HTERT RPE-1 (cell line): ENCODE measurements around the gene FRS2.
"Not testable (repeated sequence)": the region's sequence is repeated elsewhere in the genome, so short reads cannot be mapped to it uniquely, and the experiment has no call there.

Experiments used
- in situ Hi-C: fragments of 300-500 bp; cut with MboI; formaldehyde crosslinking; loops from 4 replicates; pipeline ENCODE4 v1.14.3; 2020; ENCODE audit warnings: low sequenced_read_pairs

FRS2 gene

GRCh38 chr12:69570545-69571399 lies 100.6 kb downstream of the FRS2 start:
- in situ Hi-C loops = loop anchor here (25.0 kb wide), 1 partner anchor 183 kb away; no protein-coding TSS in a partner anchor

GRCh38 chr12:69575346-69575745 lies 105.2 kb downstream of the FRS2 start:
- in situ Hi-C loops = no loop called here

GRCh38 chr12:69578283-69578682 lies 108.1 kb downstream of the FRS2 start:
- in situ Hi-C loops = no loop called here

- in situ Hi-C loops = no loop called here
Observed at GRCh38 chr12:69579029-69579428, 108.8 kb downstream of the FRS2 start.

GRCh38 chr12:69580074-69580473 lies 109.9 kb downstream of the FRS2 start:
- in situ Hi-C loops = no loop called here

GRCh38 chr12:69583203-69583602 lies 113.0 kb downstream of the FRS2 start:
- in situ Hi-C loops = no loop called here

- in situ Hi-C loops = no loop called here
Observed at GRCh38 chr12:69585189-69586062, 115.2 kb downstream of the FRS2 start, which contains the start of gene CCT2. Gene CCT2, plus strand, starts transcription at chr12:69585459. Its CDS starts 63 bp downstream, at chr12:69585522.

GRCh38 chr12:69588527-69588926 lies 118.3 kb downstream of the FRS2 start:
- in situ Hi-C loops = no loop called here

- in situ Hi-C loops = no loop called here
Observed at GRCh38 chr12:69589082-69589481, 118.9 kb downstream of the FRS2 start.

- in situ Hi-C loops = no loop called here
Observed at GRCh38 chr12:69595689-69596088, 125.5 kb downstream of the FRS2 start.

- in situ Hi-C loops = no loop called here
Observed at GRCh38 chr12:69598174-69598753, 128.1 kb downstream of the FRS2 start.

- in situ Hi-C loops = no loop called here
Observed at GRCh38 chr12:69600804-69601203, 130.6 kb downstream of the FRS2 start.

GRCh38 chr12:69601962-69602685 lies 131.9 kb downstream of the FRS2 start:
- in situ Hi-C loops = no loop called here

- in situ Hi-C loops = no loop called here
Observed at GRCh38 chr12:69602954-69603353, 132.8 kb downstream of the FRS2 start.

GRCh38 chr12:69603556-69603955 lies 133.4 kb downstream of the FRS2 start:
- in situ Hi-C loops = not testable (repeated sequence)

- in situ Hi-C loops = not testable (repeated sequence)
Observed at GRCh38 chr12:69604275-69604674, 134.1 kb downstream of the FRS2 start.

GRCh38 chr12:69608114-69608513 lies 137.9 kb downstream of the FRS2 start:
- in situ Hi-C loops = no loop called here

GRCh38 chr12:69610126-69610525 lies 139.9 kb downstream of the FRS2 start:
- in situ Hi-C loops = no loop called here

- in situ Hi-C loops = no loop called here
Observed at GRCh38 chr12:69610729-69611128, 140.5 kb downstream of the FRS2 start, which contains the start of gene LRRC10. Gene LRRC10, minus strand, starts transcription at chr12:69610907. Its CDS starts 69 bp downstream, at chr12:69610838.

- in situ Hi-C loops = no loop called here
Observed at GRCh38 chr12:69613351-69613750, 143.2 kb downstream of the FRS2 start.
